GM12878 (cell line): ENCODE data around the gene REPIN1. TPM values are rescaled to one million over a fixed set of nuclear protein-coding genes. Genes with fewer than 3 reads are reported as not detected.

Source experiments
- ATAC-seq: fragments of 200-7000 bp; cut with Tn5 transposase; 3 replicates; pipeline ENCODE4 v1.9.1; 2020; ENCODE audit warnings: mild to moderate bottlenecking, moderate library complexity
- BruUV-seq: library from RNA; stranded (reverse); fragments of 400-500 nt; replicated peaks from 2 replicates; lab custom pipeline; 2021; lab: Mats Ljungman, UMichigan
- CTCF ChIA-PET: fragments of 300-600 bp; sonication (Branson Sonifier 250); formaldehyde crosslinking; extraction: SDS; loops from one replicate; lab custom pipeline; 2021; ENCODE audit warnings: inconsistent platforms; lab: Yijun Ruan, JAX
- POLR2A ChIA-PET: fragments of 350-600 bp; formaldehyde crosslinking; extraction: SDS; loops from one replicate; lab custom pipeline; 2021; ENCODE audit warnings: inconsistent platforms; lab: Charles Lee
- RAD21 ChIA-PET: fragments of 300-600 bp; sonication (Branson Sonifier 250); formaldehyde crosslinking; loops from one replicate; lab custom pipeline; 2023; ENCODE audit warnings: antibody characterized with exemption; ENCODE audit not compliant: unreplicated experiment; lab: Charles Lee
- SMC1A ChIA-PET: fragments of 300-600 bp; sonication (Branson Sonifier 250); formaldehyde crosslinking; loops from one replicate; lab custom pipeline; 2023; ENCODE audit not compliant: unreplicated experiment, uncharacterized antibody; lab: Charles Lee
- DNase-seq: peaks from one replicate; pipeline ENCODE4 v3.0.0-alpha.2; 2011; ENCODE audit warnings: low read depth, low spot score
- FAIRE-seq: peaks from 3 replicates; lab custom pipeline; 2011; peaks lifted over from hg19 to GRCh38; lab: Jason Lieb, UNC
- H2AFZ ChIP-seq: 2 replicates; pipeline ENCODE4 v1.6.0; 2011; ENCODE audit warnings: low read depth, low read length, control low read depth; ENCODE audit not compliant: control insufficient read depth
- H3K27ac ChIP-seq: 2 replicates; pipeline ENCODE4 v1.5.1; 2011; ENCODE audit warnings: control low read depth; ENCODE audit not compliant: control insufficient read depth, insufficient read depth
- H3K27me3 ChIP-seq, 2 experiments: replicated peaks in 1 of 2; 2 replicates each; pipeline versions ENCODE4 v1.6.0 to v1.6.1; 2011; ENCODE audit warnings: low read length in 1 of 2; ENCODE audit not compliant: control insufficient read depth in 2 of 2, insufficient read depth in 2 of 2
- H3K36me3 ChIP-seq, 2 experiments: 2 replicates each; pipeline ENCODE4 v1.5.1; 2011; ENCODE audit warnings: low read length in 1 of 2; ENCODE audit not compliant: control insufficient read depth in 2 of 2, insufficient read depth in 2 of 2
- H3K4me1 ChIP-seq: 2 replicates; pipeline ENCODE4 v1.6.1; 2011; ENCODE audit warnings: mild to moderate bottlenecking, low read length, moderate library complexity, mixed read lengths; ENCODE audit not compliant: control insufficient read depth, insufficient read depth
- H3K4me2 ChIP-seq: 2 replicates; pipeline ENCODE4 v1.6.0; 2011; ENCODE audit warnings: control low read depth; ENCODE audit not compliant: control insufficient read depth, insufficient read depth
- H3K4me3 ChIP-seq: fragments of 200-600 bp; sonication (generic); 2 replicates; pipeline ENCODE4 v1.5.1; 2016
- H3K79me2 ChIP-seq: 2 replicates; pipeline ENCODE4 v1.6.0; 2011; ENCODE audit warnings: low read length; ENCODE audit not compliant: control insufficient read depth, insufficient read depth
- H3K9ac ChIP-seq: 2 replicates; pipeline ENCODE4 v1.8.0; 2011; ENCODE audit warnings: low read length, control low read depth, mixed read lengths; ENCODE audit not compliant: control insufficient read depth, insufficient read depth
- H3K9me3 ChIP-seq: replicated peaks from 3 replicates; pipeline ENCODE4 v1.5.1; 2011; ENCODE audit warnings: mild to moderate bottlenecking, low read length; ENCODE audit not compliant: control insufficient read depth, insufficient read depth
- H4K20me1 ChIP-seq: 2 replicates; pipeline ENCODE4 v1.6.0; 2011; ENCODE audit not compliant: control insufficient read depth, insufficient read depth
- BACH1 ChIP-seq: fragments of 450-650 bp; IDR thresholded peaks from 2 replicates; pipeline ENCODE4 v1.6.1; 2017; ENCODE audit warnings: mild to moderate bottlenecking, borderline replicate concordance
- CBFB ChIP-seq: IDR thresholded peaks from 2 replicates; pipeline ENCODE4 v1.6.1; 2016; ENCODE audit warnings: antibody characterized with exemption, low read depth
- DPF2 ChIP-seq: fragments of 450-650 bp; IDR thresholded peaks from 2 replicates; pipeline ENCODE4 v1.6.1; 2017; ENCODE audit warnings: mild to moderate bottlenecking
- FOXK2 ChIP-seq: fragments of 450-650 bp; IDR thresholded peaks from 2 replicates; pipeline ENCODE4 v1.6.1; 2017; ENCODE audit warnings: mild to moderate bottlenecking, moderate library complexity
- HDGF ChIP-seq: fragments of 450-650 bp; IDR thresholded peaks from 2 replicates; pipeline ENCODE4 v1.6.1; 2016; ENCODE audit warnings: antibody characterized with exemption
- IRF3 ChIP-seq: fragments of 450-650 bp; IDR thresholded peaks from 2 replicates; pipeline ENCODE4 v1.6.1; 2014; ENCODE audit warnings: mild to moderate bottlenecking
- PAX5 ChIP-seq: IDR thresholded peaks from 2 replicates; pipeline ENCODE4 v1.6.1; 2011; ENCODE audit warnings: low read depth, low read length, borderline replicate concordance
- POLR2A ChIP-seq: IDR thresholded peaks from 2 replicates; pipeline ENCODE4 v1.6.1; 2011; ENCODE audit warnings: low read depth, mild to moderate bottlenecking, low read length
- RBBP5 ChIP-seq: fragments of 200-600 bp; sonication (generic); conservative IDR thresholded peaks from 2 replicates; pipeline ENCODE4 v1.6.1; 2016
- SMARCA5 ChIP-seq: fragments of 450-650 bp; IDR thresholded peaks from 2 replicates; pipeline ENCODE4 v1.6.1; 2017; ENCODE audit warnings: mild to moderate bottlenecking
- SRF ChIP-seq, 2 experiments: IDR thresholded peaks; 2 replicates each; pipeline ENCODE4 v1.6.1; 2011; ENCODE audit warnings: low read depth in 2 of 2, low read length in 2 of 2, mild to moderate bottlenecking in 1 of 2, moderate library complexity in 1 of 2
- WGBS: methylation state at CpG from one replicate; pipeline ENCODE4 v1.1.6; 2016; ENCODE audit warnings: low lambda C conversion rate; ENCODE audit not compliant: insufficient replicate concordance, insufficient coverage; ENCODE audit errors: missing lambda C conversion rate; 5-methylcytosine and 5-hydroxymethylcytosine counted together
- in situ Hi-C: fragments of 300-500 bp; cut with MboI; formaldehyde crosslinking; loops from 9 replicates; pipeline ENCODE4 v1.14.3; 2018; ENCODE audit warnings: mixed read lengths
- intact Hi-C: fragments of 100-400 bp; cut with micrococcal nuclease; formaldehyde crosslinking; loops from one replicate; pipeline ENCODE4 v1.14.2; 2022; ENCODE audit not compliant: unreplicated experiment
- polyA plus RNA-seq, 11 experiments: library from polyadenylated mRNA; depleted of rRNA in 4 of 11; unstranded in 6 of 11; stranded (reverse) in 5 of 11; fragments of >200 nt; fragmentation: Nextera tagmentation in 4 of 11; fragmentation: Illumina TruSeq in 1 of 11; extraction: Ambion mirVana in 4 of 11; extraction: Trizol in 1 of 11; gene quantifications; 1 replicate in 1 of 11; 2 replicates in 10 of 11; pipeline versions ENCODE4 v1.2.1 to v1.2.3, GENCODE V29; 2011 to 2016; ENCODE audit warnings: inconsistent platforms in 2 of 11, missing spikeins in 2 of 11, low read depth in 1 of 11
- total RNA-seq, 4 experiments: library from RNA; depleted of rRNA in 3 of 4; stranded (reverse); fragments of >200 nt in 3 of 4; fragmentation: Illumina TruSeq in 1 of 4; extraction: Trizol in 1 of 4; gene quantifications; 2 replicates each; pipeline versions ENCODE4 v1.2.1 to v1.2.3, GENCODE V29; 2013 to 2021
- TF ChIP-seq, protein P1 (sequence below): fragments of 450-650 bp; conservative IDR thresholded peaks from 2 replicates; pipeline ENCODE4 v1.6.1; 2017; ENCODE audit warnings: mild to moderate bottlenecking, moderate library complexity

REPIN1 gene
- total and polyA plus RNA-seq, 10 of the 15 experiments (the other 5 are each of a cell fraction or from before 2014, with no cell fraction given): 5.1 to 172 (median 76.9) TPM

GRCh38 chr7:150337659-150338081, 31.0 kb upstream of the REPIN1 start (continued):
- no peak for TF ChIP-seq SRF (IDR thresholded peaks at IDR 0.05; ENCODE audit: low read depth in 2 of 2, low read length in 2 of 2)

DNA sequence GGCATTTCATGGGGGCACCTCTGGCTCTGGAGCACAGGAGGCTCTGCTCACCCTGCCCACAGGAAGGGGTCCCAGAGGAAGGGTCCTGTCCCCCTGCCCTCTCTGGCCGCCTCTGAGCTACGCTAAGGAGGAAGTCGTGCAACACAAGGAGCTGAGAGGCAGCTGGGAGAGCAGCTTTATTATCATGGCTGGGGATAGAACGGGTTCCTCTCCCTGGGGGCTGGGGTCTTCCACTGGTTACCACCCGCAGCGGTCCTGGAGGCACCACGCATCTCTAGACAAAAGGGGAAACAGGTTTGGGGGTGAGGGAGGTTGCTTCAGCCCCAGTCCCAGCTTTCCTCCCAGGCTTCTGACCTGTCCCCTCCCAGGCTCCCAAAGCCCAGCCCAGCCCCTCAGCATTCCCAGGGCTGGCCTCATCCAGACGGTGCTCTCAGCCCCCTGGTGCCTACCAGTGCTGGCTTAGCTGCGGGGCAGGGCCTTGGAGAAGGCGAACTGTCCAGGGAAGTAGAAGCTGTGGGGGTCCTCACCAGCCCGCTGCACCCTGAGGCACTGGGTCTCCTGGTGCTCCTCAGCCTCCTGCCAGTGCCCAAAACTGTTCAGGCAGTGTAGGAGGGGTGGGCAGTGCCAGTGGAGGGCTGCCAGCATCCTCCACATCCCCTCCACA, 30.3 kb upstream of the REPIN1 start:
- POLR2A ChIA-PET: no interaction called here
- Histone ChIP-seq H3K4me3 (no peak overlapping the region), H3K4me1 (peaks cover 8% of the 10 kb centered on the region), H3K79me2 (no peaks in the 10 kb centered on the region), H3K4me2 (no peak overlapping the region), H3K9me3 (no peaks in the 10 kb centered on the region; the same call in 2 of the 3 replicates), H3K9ac (no peak overlapping the region), H3K27ac (no peak overlapping the region), H2AFZ (no peak overlapping the region), H3K27me3 (peaks cover 0 to 5% of the 10 kb centered on the region in 2 experiments; a peak in 2 of 4 replicates), H3K36me3 (peaks cover 0 to 7% of the 10 kb centered on the region in 2 experiments; a peak in 2 of 4 replicates), H4K20me1 (no peaks in the 10 kb centered on the region)
- no TSS peak for BruUV-seq
- 83% methylated on average over 11 of the region's 11 CpGs for WGBS
- ATAC-seq (no peak), DNase-seq (no peak), FAIRE-seq (no peak)
- RAD21 ChIA-PET: no interaction called here
- intact Hi-C loops (no loop called here), in situ Hi-C loops (no loop called here)
- CTCF ChIA-PET: interaction anchor here (0.6 kb wide), 1 partner anchor 11 kb away, joined by 3 read pairs; no protein-coding TSS in a partner anchor
- TF ChIP-seq SMARCA5 (no peak), POLR2A (no peak), PAX5 (no peak), IRF3 (no peak), FOXK2 (no peak), RBBP5 (no peak), HDGF (no peak), CBFB (no peak), DPF2 (no peak), BACH1 (no peak)
- TF ChIP-seq, protein P1, sequence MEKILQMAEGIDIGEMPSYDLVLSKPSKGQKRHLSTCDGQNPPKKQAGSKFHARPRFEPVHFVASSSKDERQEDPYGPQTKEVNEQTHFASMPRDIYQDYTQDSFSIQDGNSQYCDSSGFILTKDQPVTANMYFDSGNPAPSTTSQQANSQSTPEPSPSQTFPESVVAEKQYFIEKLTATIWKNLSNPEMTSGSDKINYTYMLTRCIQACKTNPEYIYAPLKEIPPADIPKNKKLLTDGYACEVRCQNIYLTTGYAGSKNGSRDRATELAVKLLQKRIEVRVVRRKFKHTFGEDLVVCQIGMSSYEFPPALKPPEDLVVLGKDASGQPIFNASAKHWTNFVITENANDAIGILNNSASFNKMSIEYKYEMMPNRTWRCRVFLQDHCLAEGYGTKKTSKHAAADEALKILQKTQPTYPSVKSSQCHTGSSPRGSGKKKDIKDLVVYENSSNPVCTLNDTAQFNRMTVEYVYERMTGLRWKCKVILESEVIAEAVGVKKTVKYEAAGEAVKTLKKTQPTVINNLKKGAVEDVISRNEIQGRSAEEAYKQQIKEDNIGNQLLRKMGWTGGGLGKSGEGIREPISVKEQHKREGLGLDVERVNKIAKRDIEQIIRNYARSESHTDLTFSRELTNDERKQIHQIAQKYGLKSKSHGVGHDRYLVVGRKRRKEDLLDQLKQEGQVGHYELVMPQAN: no peak
- SMC1A ChIA-PET: no interaction called here
